HepG2 (cell line): ENCODE results near the gene RASA3. TPM values are rescaled to one million over a fixed set of nuclear protein-coding genes. Genes with fewer than 3 reads are reported as not detected.
A peak's percentile ranks its signal among the peaks of the same experiment; 100 is the strongest.

Experiments used
- ATAC-seq: fragments of 200-7000 bp; cut with Tn5 transposase; 3 replicates; pipeline ENCODE4 v1.9.1; 2020; ENCODE audit warnings: mild to moderate bottlenecking, moderate library complexity
- BruUV-seq: library from RNA; stranded (reverse); fragments of 400-500 nt; replicated peaks from 2 replicates; lab custom pipeline; 2021; lab: Mats Ljungman, UMichigan
- CTCF ChIA-PET: fragments of 300-600 bp; formaldehyde crosslinking; extraction: SDS; loops from one replicate; lab custom pipeline; 2021; ENCODE audit warnings: low total read pairs, inconsistent platforms, low intra/inter-chr PET ratio; lab: Yijun Ruan, JAX
- POLR2A ChIA-PET: fragments of 350-600 bp; sonication (Branson Sonifier 250); formaldehyde crosslinking; loops from one replicate; lab custom pipeline; 2020; ENCODE audit warnings: antibody characterized with exemption, inconsistent platforms; lab: Yijun Ruan, JAX
- DNase-seq: peaks from one replicate; pipeline ENCODE4 v3.0.0-alpha.2; 2015; ENCODE audit warnings: low spot score
- FAIRE-seq: peaks from 3 replicates; lab custom pipeline; 2011; peaks lifted over from hg19 to GRCh38; lab: Jason Lieb, UNC
- H2AFZ ChIP-seq: one replicate; pipeline ENCODE4 v1.6.1; 2011; ENCODE audit warnings: low read length, inconsistent platforms
- H3K27ac ChIP-seq: fragments of 300-600 bp; 3 replicates; pipeline ENCODE4 v1.8.0; 2011; ENCODE audit warnings: mixed run types, mild to moderate bottlenecking, mixed read lengths, low read length, inconsistent platforms; ENCODE audit not compliant: insufficient read depth; ENCODE audit errors: extremely low read length
- H3K27me3 ChIP-seq, 2 experiments: fragments of 200-600 bp in 1 of 2; 2 replicates in 1 of 2; 3 replicates in 1 of 2; pipeline versions ENCODE4 v1.6.0 to v1.8.0; 2011; ENCODE audit warnings: low read length in 2 of 2, mild to moderate bottlenecking in 2 of 2, moderate library complexity in 2 of 2, inconsistent platforms in 1 of 2; ENCODE audit not compliant: insufficient read depth in 2 of 2, control insufficient read depth in 1 of 2
- H3K36me3 ChIP-seq, 2 experiments: fragments of 200-600 bp in 1 of 2; replicated peaks in 1 of 2; 2 replicates in 1 of 2; 3 replicates in 1 of 2; pipeline versions ENCODE4 v1.5.1 to v1.8.0; 2011; ENCODE audit warnings: low read length in 2 of 2, inconsistent platforms in 1 of 2; ENCODE audit not compliant: insufficient read depth in 2 of 2, control insufficient read depth in 1 of 2
- H3K4me1 ChIP-seq: 2 replicates; pipeline ENCODE4 v1.5.1; 2012; ENCODE audit warnings: low read length, inconsistent platforms; ENCODE audit not compliant: insufficient read depth
- H3K4me2 ChIP-seq: 2 replicates; pipeline ENCODE4 v1.6.0; 2011; ENCODE audit warnings: low read depth, low read length, inconsistent platforms
- H3K4me3 ChIP-seq, 3 experiments: fragments of 200-600 bp in 1 of 3; sonication (generic), shearing (Covaris generic) in 1 of 3; replicated peaks in 1 of 3; 2 replicates each; pipeline ENCODE4 v1.5.1; 2011 to 2016; ENCODE audit warnings: low read length in 3 of 3, inconsistent platforms in 2 of 3, low read depth in 2 of 3, mild to moderate bottlenecking in 2 of 3, control low read depth in 1 of 3, mixed read lengths in 1 of 3; ENCODE audit not compliant: insufficient read depth in 1 of 3
- H3K79me2 ChIP-seq: one replicate; pipeline ENCODE4 v1.6.1; 2011; ENCODE audit warnings: low read length, inconsistent platforms; ENCODE audit not compliant: insufficient read depth
- H3K9ac ChIP-seq: 2 replicates; pipeline ENCODE4 v1.6.0; 2011; ENCODE audit warnings: mild to moderate bottlenecking, low read depth, low read length, inconsistent platforms; ENCODE audit not compliant: insufficient read depth
- H3K9me3 ChIP-seq: 2 replicates; pipeline ENCODE4 v1.5.1; 2012; ENCODE audit warnings: mild to moderate bottlenecking, low read length
- H4K20me1 ChIP-seq: 2 replicates; pipeline ENCODE4 v1.6.0; 2011; ENCODE audit warnings: inconsistent platforms, mild to moderate bottlenecking, low read length, moderate library complexity; ENCODE audit not compliant: insufficient read depth
- FOSL1 ChIP-seq: sonication (generic); formaldehyde crosslinking; IDR thresholded peaks from 2 replicates; pipeline ENCODE4 v1.9.0; 2021; ENCODE audit warnings: missing genetic modification reagents, borderline replicate concordance
- MNT ChIP-seq: fragments of 450-650 bp; IDR thresholded peaks from 2 replicates; pipeline ENCODE4 v1.6.1; 2016
- NCOA2 ChIP-seq: sonication (generic); formaldehyde crosslinking; IDR thresholded peaks from 2 replicates; pipeline ENCODE4 v1.8.0; 2022; ENCODE audit warnings: inconsistent platforms
- NONO ChIP-seq, 2 experiments: fragments of 450-650 bp in 1 of 2; sonication (generic) in 1 of 2; formaldehyde crosslinking in 1 of 2; IDR thresholded peaks in 1 of 2; conservative IDR thresholded peaks in 1 of 2; 2 replicates each; pipeline versions ENCODE4 v1.6.1 to v1.8.0; 2017 to 2022; ENCODE audit warnings: mild to moderate bottlenecking in 1 of 2, missing genetic modification reagents in 1 of 2, moderate library complexity in 1 of 2
- PAF1 ChIP-seq: IDR thresholded peaks from 2 replicates; pipeline ENCODE4 v1.6.1; 2016; ENCODE audit warnings: missing genetic modification reagents, missing compliant biosample characterization
- ZBTB20 ChIP-seq: sonication (generic); formaldehyde crosslinking; IDR thresholded peaks from 2 replicates; pipeline ENCODE4 v1.8.1; 2023; ENCODE audit warnings: missing genetic modification reagents, low read depth, mild to moderate bottlenecking, borderline replicate concordance
- ZBTB37 ChIP-seq: sonication (generic); formaldehyde crosslinking; IDR thresholded peaks from 2 replicates; pipeline ENCODE4 v1.4.0; 2020; ENCODE audit warnings: mild to moderate bottlenecking, missing genetic modification reagents
- whole genome bisulfite sequencing: methylation state at CpG from one replicate; pipeline ENCODE4 v1.1.6; 2017; ENCODE audit warnings: low lambda C conversion rate; 5-methylcytosine and 5-hydroxymethylcytosine counted together
- in situ Hi-C: cut with HindIII; loops from 2 replicates; pipeline ENCODE4 v1.10.0; 2017; ENCODE audit warnings: low pct_unique_long_range_greater_than_20kb; ENCODE audit not compliant: extremely low pct_ligation_motif_present
- intact Hi-C: fragments of 100-400 bp; cut with micrococcal nuclease; formaldehyde crosslinking; loops from one replicate; pipeline ENCODE4 v1.10.0; 2022; ENCODE audit not compliant: unreplicated experiment
- polyA plus RNA-seq, 8 experiments: library from polyadenylated mRNA; depleted of rRNA in 3 of 8; stranded (reverse) in 7 of 8; unstranded in 1 of 8; fragments of >200 nt; fragmentation: Illumina TruSeq in 4 of 8; extraction: Trizol in 4 of 8; gene quantifications; 2 replicates each; pipeline versions ENCODE4 v1.2.1 to v1.2.3, GENCODE V29; 2011 to 2016; ENCODE audit warnings: low read depth in 4 of 8, missing spikeins in 1 of 8, mixed read lengths in 1 of 8; ENCODE audit not compliant: insufficient read depth in 1 of 8
- total RNA-seq, 5 experiments: library from RNA; depleted of rRNA; stranded (reverse); fragments of >200 nt; fragmentation: Illumina TruSeq; extraction: Trizol; gene quantifications; 2 replicates each; pipeline ENCODE4 v1.2.3, GENCODE V29; 2016; ENCODE audit warnings: low read depth in 1 of 5

The RASA3 gene
- total and polyA plus RNA-seq, 2 of the 13 experiments (the other 11 are each of a cell fraction or from before 2014, with no cell fraction given) = 0.05 TPM; not detected in 1

GRCh38 chr13:113991191-113991669 is 141.2 kb downstream of the RASA3 start:
- ChIA-PET CTCF (no interaction called here), POLR2A (no interaction called here)
- H2AFZ ChIP-seq = no peak overlapping the region
- no peak for TF ChIP-seq FOSL1 (CRISPR knock-in tag)
- TF ChIP-seq ZBTB37 (CRISPR knock-in tag) = no peak
- TF ChIP-seq ZBTB20 (CRISPR knock-in tag) = no peak
- no peak for TF ChIP-seq PAF1 (CRISPR knock-in tag)
- TF ChIP-seq NCOA2 (CRISPR knock-in tag) = no peak
- peaks cover 0 to 12% of the 10 kb centered on the region in 2 experiments; a peak in 2 of 5 replicates for H3K27me3 ChIP-seq
- no peaks in the 10 kb centered on the region for H4K20me1 ChIP-seq
- FAIRE-seq (no peak), ATAC-seq (no peak), DNase-seq (no peak)
- no peaks in the 10 kb centered on the region for H3K9me3 ChIP-seq
- no peak overlapping the region for H3K4me2 ChIP-seq
- H3K36me3 ChIP-seq = no peaks in the 10 kb centered on the region
- H3K27ac ChIP-seq = no peak overlapping the region
- WGBS = 19% methylated on average over 4 of the region's 10 CpGs
- H3K79me2 ChIP-seq = no peaks in the 10 kb centered on the region
- H3K4me1 ChIP-seq = no peaks in the 10 kb centered on the region
- H3K4me3 ChIP-seq = no peak overlapping the region
- BruUV-seq = no TSS peak
- intact Hi-C loops = no loop called here
- no peak overlapping the region for H3K9ac ChIP-seq
- in situ Hi-C loops = no loop called here

- no peaks in the 10 kb centered on the region for H3K4me1 ChIP-seq
- no peak for DNase-seq
- no TSS peak for BruUV-seq
- H3K4me2 ChIP-seq = no peak overlapping the region
- WGBS = 42% methylated on average over 6 of the region's 9 CpGs
- CTCF ChIA-PET = no interaction called here
- H3K9ac ChIP-seq = no peak overlapping the region
- no peak overlapping the region for H2AFZ ChIP-seq
- no peak for FAIRE-seq
- in situ Hi-C loops (no loop called here), intact Hi-C loops (no loop called here)
- no peaks in the 10 kb centered on the region for H3K36me3 ChIP-seq
- peak; percentile 97 for TF ChIP-seq MNT
- no peak for TF ChIP-seq NONO (IDR thresholded peaks at IDR 0.05)
- no peak for TF ChIP-seq NONO (CRISPR knock-in tag; conservative IDR thresholded peaks at IDR 0.05)
- peaks cover 0 to 12% of the 10 kb centered on the region in 2 experiments; a peak in 2 of 5 replicates for H3K27me3 ChIP-seq
- H3K27ac ChIP-seq = no peak overlapping the region
- no peak overlapping the region for H3K4me3 ChIP-seq
- H3K9me3 ChIP-seq = no peaks in the 10 kb centered on the region
- H3K79me2 ChIP-seq = no peaks in the 10 kb centered on the region
- no peak for ATAC-seq
- no peaks in the 10 kb centered on the region for H4K20me1 ChIP-seq
- POLR2A ChIA-PET = no interaction called here
Measured at GRCh38 chr13:113990321-113990837, 142.0 kb downstream of the RASA3 start.
